ENCODE data around the gene TMEM147. TPM values are rescaled to one million over a fixed set of nuclear protein-coding genes. Genes with fewer than 3 reads are reported as not detected.

TMEM147 gene
- total and polyA plus RNA-seq, 3 donors from 2014 or later, result 125 to 146 (median 125) TPM

DNA sequence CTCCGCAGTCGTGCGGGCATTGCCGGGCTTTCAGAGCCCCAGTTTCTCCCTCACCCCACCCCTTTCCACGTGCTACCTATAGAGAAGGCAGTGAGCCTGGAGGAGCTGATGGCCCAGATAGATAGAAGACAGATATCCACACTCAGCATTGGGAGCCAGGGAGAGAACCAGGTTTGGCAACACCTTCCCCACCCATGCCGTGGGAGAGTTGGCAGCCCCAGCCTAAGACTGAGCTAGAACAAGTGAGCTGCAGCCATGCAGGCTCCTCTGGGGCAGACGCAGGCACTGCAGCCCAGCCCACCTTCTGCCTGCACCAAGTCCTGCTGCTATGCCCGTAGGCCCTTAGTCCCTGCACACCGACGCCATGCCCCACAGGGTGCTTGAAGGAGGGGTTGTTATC is 44.8 kb upstream of the TMEM147 start:
- Histone ChIP-seq H3K4me1 (no peaks in the 10 kb centered on the region), H3K27ac (no peak overlapping the region), H3K36me3 (ENCODE audit: low read depth, missing control alignments) (no peaks in the 10 kb centered on the region), H3K4me3 (no peak overlapping the region), H3K9me3 (no peaks in the 10 kb centered on the region), H3K27me3 (no peaks in the 10 kb centered on the region)
- 89 to 93% methylated on average over 8 to 10 of the region's 10 CpGs for WGBS, 2 donors
- TF ChIP-seq, protein P1, sequence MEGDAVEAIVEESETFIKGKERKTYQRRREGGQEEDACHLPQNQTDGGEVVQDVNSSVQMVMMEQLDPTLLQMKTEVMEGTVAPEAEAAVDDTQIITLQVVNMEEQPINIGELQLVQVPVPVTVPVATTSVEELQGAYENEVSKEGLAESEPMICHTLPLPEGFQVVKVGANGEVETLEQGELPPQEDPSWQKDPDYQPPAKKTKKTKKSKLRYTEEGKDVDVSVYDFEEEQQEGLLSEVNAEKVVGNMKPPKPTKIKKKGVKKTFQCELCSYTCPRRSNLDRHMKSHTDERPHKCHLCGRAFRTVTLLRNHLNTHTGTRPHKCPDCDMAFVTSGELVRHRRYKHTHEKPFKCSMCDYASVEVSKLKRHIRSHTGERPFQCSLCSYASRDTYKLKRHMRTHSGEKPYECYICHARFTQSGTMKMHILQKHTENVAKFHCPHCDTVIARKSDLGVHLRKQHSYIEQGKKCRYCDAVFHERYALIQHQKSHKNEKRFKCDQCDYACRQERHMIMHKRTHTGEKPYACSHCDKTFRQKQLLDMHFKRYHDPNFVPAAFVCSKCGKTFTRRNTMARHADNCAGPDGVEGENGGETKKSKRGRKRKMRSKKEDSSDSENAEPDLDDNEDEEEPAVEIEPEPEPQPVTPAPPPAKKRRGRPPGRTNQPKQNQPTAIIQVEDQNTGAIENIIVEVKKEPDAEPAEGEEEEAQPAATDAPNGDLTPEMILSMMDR (IDR thresholded peaks at IDR 0.05), result no peak
- no peak for TF ChIP-seq POLR2A (IDR thresholded peaks at IDR 0.05)
- no peak for DNase-seq
- intact Hi-C loops (cut with DNase I; ENCODE audit: low total_unique reads), result no loop called here

DNA sequence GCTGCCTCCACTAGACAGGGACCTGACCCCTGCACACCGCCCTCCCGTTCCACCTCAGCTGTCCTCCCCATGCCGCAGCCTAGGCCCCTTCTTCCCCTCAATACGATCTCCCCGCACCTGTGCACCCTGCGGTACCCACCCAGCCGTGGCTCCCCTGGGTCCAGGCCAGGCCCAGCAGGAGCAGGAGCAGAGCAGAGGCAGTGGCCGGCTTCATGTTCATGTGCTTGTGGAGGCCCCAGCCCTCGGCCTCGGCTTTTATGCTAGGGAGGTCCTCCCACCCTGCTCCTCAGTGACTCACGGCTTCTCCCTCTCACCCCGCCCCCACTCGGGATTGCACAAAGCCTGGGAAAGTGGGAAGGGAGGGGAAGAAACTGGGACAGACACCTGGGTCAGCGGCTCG is 43.7 kb upstream of the TMEM147 start:
- Histone ChIP-seq H3K27me3 (no peaks in the 10 kb centered on the region), H3K36me3 (ENCODE audit: low read depth, missing control alignments) (no peaks in the 10 kb centered on the region), H3K9me3 (no peaks in the 10 kb centered on the region), H3K27ac (no peak overlapping the region), H3K4me3 (no peak overlapping the region), H3K4me1 (no peaks in the 10 kb centered on the region)
- 77 to 86% methylated on average over 12 to 15 of the region's 15 CpGs for WGBS, 2 donors
- TF ChIP-seq, protein P1 (IDR thresholded peaks at IDR 0.05), result no peak
- no peak for TF ChIP-seq POLR2A (IDR thresholded peaks at IDR 0.05)
- no peak for DNase-seq
- intact Hi-C loops (cut with DNase I; ENCODE audit: low total_unique reads), result no loop called here

DNA sequence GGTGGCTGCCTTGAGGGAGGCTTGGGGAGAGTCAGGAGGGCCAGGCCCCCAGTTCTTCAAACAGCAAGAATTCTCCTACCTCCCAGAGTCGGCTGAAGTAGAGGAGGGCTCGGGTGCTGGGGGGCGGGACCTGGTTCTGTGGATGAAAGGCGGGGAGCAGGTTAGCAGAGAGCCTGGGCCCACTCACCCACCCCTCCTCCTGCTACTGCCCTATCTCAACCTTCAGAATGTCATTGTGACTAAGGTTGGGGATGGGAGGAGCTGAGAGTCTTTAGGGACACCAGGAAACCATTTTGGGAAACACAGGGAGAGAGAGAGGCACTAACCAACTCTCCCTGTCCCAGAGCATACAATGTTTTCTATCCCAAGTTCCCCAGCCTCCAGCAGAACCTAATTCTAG is 42.7 kb upstream of the TMEM147 start:
- intact Hi-C loops (cut with DNase I; ENCODE audit: low total_unique reads), result no loop called here
- DNase-seq, result no peak
- TF ChIP-seq POLR2A (IDR thresholded peaks at IDR 0.05), result no peak
- TF ChIP-seq, protein P1 (IDR thresholded peaks at IDR 0.05), result no peak
- Histone ChIP-seq H3K27ac (no peak overlapping the region), H3K36me3 (ENCODE audit: low read depth, missing control alignments) (no peaks in the 10 kb centered on the region), H3K9me3 (no peaks in the 10 kb centered on the region), H3K4me3 (no peak overlapping the region), H3K27me3 (no peaks in the 10 kb centered on the region), H3K4me1 (no peaks in the 10 kb centered on the region)
- WGBS, 2 donors, result 91 to 93% methylated on average over 4 of the region's 4 CpGs

DNA sequence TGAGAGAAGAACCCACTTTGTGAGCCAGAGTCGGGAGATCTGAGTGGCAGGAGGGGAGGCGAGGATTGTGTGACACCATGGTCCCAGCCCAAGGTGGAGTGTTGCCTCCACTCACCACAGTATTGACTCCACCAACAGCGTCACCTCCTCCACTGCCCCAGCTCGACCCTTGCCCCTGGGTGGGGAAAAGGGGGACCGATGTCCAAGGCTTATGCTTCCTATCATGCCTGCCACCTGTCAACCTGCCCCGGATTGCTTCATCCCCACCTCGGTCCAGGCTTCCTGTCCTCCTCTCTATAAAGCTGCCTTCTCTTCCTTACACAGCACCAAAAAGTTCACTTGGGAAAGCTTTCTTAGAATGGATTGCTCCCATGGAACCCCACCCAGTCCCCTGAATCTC is 39.4 kb upstream of the TMEM147 start:
- WGBS, 2 donors, result 88 to 94% methylated on average over 7 of the region's 7 CpGs

DNA sequence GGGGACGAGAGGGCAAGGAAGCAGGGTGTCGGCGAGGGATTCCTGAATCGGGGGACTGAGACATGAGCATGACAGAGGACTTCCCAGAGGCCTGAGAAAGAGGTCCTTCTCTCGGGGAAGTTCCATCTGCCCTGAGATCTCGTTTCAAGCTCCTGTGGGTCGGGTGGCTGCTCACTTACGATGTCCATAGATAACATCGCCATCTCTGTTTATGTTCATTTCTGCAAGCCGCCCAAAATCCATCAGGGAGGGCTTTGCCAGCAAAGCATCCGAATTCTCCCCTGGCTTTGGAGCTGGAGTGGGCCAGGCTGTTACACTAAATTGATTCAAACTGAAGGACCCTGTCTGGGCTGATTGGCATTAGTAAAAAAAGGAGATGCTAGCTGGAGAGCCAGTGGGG is 37.9 kb upstream of the TMEM147 start:
- no peak for TF ChIP-seq POLR2A (IDR thresholded peaks at IDR 0.05)
- TF ChIP-seq, protein P1 (IDR thresholded peaks at IDR 0.05), result no peak
- no peak overlapping the region for H3K4me3 ChIP-seq
- H3K36me3 ChIP-seq (ENCODE audit: low read depth, missing control alignments), result no peaks in the 10 kb centered on the region
- no peaks in the 10 kb centered on the region for H3K27me3 ChIP-seq
- H3K4me1 ChIP-seq, result peaks cover 4% of the 10 kb centered on the region
- H3K27ac ChIP-seq, result no peak overlapping the region
- intact Hi-C loops (cut with DNase I; ENCODE audit: low total_unique reads), result no loop called here
- no peak for DNase-seq
- 86 to 87% methylated on average over 11 of the region's 11 CpGs for WGBS, 2 donors
- no peaks in the 10 kb centered on the region for H3K9me3 ChIP-seq

More for the DNA sequence above, 39.4 kb upstream of the TMEM147 start:
- no peak overlapping the region for H3K27ac ChIP-seq
- no peaks in the 10 kb centered on the region for H3K36me3 ChIP-seq (ENCODE audit: low read depth, missing control alignments)
- H3K4me1 ChIP-seq, result peaks cover 4% of the 10 kb centered on the region
- DNase-seq, result no peak
- H3K4me3 ChIP-seq, result no peak overlapping the region
- TF ChIP-seq, protein P1 (IDR thresholded peaks at IDR 0.05), result no peak
- no peak for TF ChIP-seq POLR2A (IDR thresholded peaks at IDR 0.05)
- H3K27me3 ChIP-seq, result no peaks in the 10 kb centered on the region
- no peaks in the 10 kb centered on the region for H3K9me3 ChIP-seq
- intact Hi-C loops (cut with DNase I; ENCODE audit: low total_unique reads), result no loop called here

All from testis (tissue), 3 donors.